ENCODE data around the gene KRTAP5-3.

The KRTAP5-3 gene

GRCh38 chr11:1629326-1630185, 21.3 kb upstream of the KRTAP5-3 start, which contains the start of gene KRTAP5-5:
KRTAP5-5 (plus strand) TSS chr11:1629775; CDS start chr11:1629841, 66 bp downstream.
- in situ Hi-C loops (cut with HindIII; ENCODE audit: low sequenced_read_pairs), result no loop called here
- TF ChIP-seq CTCF (IDR thresholded peaks at IDR 0.05; ENCODE audit: low read depth, low read length), result no peak
- DNase-seq (ENCODE audit: low read depth, low spot score), result no peak
- H3K4me3 ChIP-seq (ENCODE audit: low read depth, low read length), result no peak within 1 kb of the TSS

GRCh38 chr11:1628506-1629325, 20.5 kb upstream of the KRTAP5-3 start:
- no peak overlapping the region for H3K4me3 ChIP-seq (ENCODE audit: low read depth, low read length)
- in situ Hi-C loops (cut with HindIII; ENCODE audit: low sequenced_read_pairs), result no loop called here
- DNase-seq (ENCODE audit: low read depth, low spot score), result peak; percentile 15
- TF ChIP-seq CTCF (IDR thresholded peaks at IDR 0.05; ENCODE audit: low read depth, low read length), result peak; percentile 96

- in situ Hi-C loops (cut with HindIII; ENCODE audit: low sequenced_read_pairs), result no loop called here
- no peak for DNase-seq (ENCODE audit: low read depth, low spot score)
- no peak overlapping the region for H3K4me3 ChIP-seq (ENCODE audit: low read depth, low read length)
- TF ChIP-seq CTCF (IDR thresholded peaks at IDR 0.05; ENCODE audit: low read depth, low read length), result no peak
Measured at GRCh38 chr11:1625541-1625940, 17.3 kb upstream of the KRTAP5-3 start.

- no peak overlapping the region for H3K4me3 ChIP-seq (ENCODE audit: low read depth, low read length)
- DNase-seq (ENCODE audit: low read depth, low spot score), result no peak
- TF ChIP-seq CTCF (IDR thresholded peaks at IDR 0.05; ENCODE audit: low read depth, low read length), result no peak
- in situ Hi-C loops (cut with HindIII; ENCODE audit: low sequenced_read_pairs), result no loop called here
Measured at GRCh38 chr11:1624621-1625020, 16.4 kb upstream of the KRTAP5-3 start.

- in situ Hi-C loops (cut with HindIII; ENCODE audit: low sequenced_read_pairs), result no loop called here
- no peak for TF ChIP-seq CTCF (IDR thresholded peaks at IDR 0.05; ENCODE audit: low read depth, low read length)
- DNase-seq (ENCODE audit: low read depth, low spot score), result no peak
Measured at GRCh38 chr11:1623716-1624115, 15.5 kb upstream of the KRTAP5-3 start.

GRCh38 chr11:1622086-1622485, 13.8 kb upstream of the KRTAP5-3 start, which contains the start of gene KRTAP5-4:
KRTAP5-4 (minus strand) TSS chr11:1622138; CDS start chr11:1622093, 45 bp downstream.
- no peak for DNase-seq (ENCODE audit: low read depth, low spot score)
- no peak within 1 kb of the TSS for H3K4me3 ChIP-seq (ENCODE audit: low read depth, low read length)
- no peak for TF ChIP-seq CTCF (IDR thresholded peaks at IDR 0.05; ENCODE audit: low read depth, low read length)
- in situ Hi-C loops (cut with HindIII; ENCODE audit: low sequenced_read_pairs), result no loop called here

More at GRCh38 chr11:1623716-1624115, 15.5 kb upstream of the KRTAP5-3 start:
- no peak overlapping the region for H3K4me3 ChIP-seq (ENCODE audit: low read depth, low read length)

All from astrocyte of the spinal cord (primary cell).